ENCODE results near the gene C3orf20.

Gene C3orf20

DNA sequence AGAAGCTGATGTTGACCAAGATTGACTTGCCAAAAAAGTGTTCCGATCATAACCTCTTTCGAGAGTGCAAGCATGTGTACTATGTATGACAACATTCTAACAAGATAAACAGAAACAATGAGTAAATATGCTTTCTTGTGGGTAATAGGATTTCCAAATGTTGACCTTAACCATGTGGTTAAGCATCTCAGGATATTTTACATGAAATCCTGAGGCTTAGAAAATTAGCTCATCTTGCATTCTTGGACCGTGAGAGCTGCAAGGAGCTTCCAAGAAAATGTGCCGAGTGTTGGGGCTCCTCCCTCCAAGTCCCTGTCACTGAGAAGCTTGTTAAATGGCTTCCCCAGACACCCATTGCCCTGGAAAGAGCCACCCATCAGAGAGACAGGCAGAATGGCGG lies 50.1 kb downstream of the C3orf20 start:
- Histone ChIP-seq H3K27me3 (ENCODE audit: insufficient read depth, low read depth, severe bottlenecking) (peaks cover 20% of the 10 kb centered on the region), H3K27ac (no peak overlapping the region), H3K4me3 (ENCODE audit: low read depth, low read length) (no peak overlapping the region), H3K36me3 (no peaks in the 10 kb centered on the region), H3K9me3 (ENCODE audit: severe bottlenecking) (no peaks in the 10 kb centered on the region)
- DNase-seq, result no peak
- TF ChIP-seq, protein P1, sequence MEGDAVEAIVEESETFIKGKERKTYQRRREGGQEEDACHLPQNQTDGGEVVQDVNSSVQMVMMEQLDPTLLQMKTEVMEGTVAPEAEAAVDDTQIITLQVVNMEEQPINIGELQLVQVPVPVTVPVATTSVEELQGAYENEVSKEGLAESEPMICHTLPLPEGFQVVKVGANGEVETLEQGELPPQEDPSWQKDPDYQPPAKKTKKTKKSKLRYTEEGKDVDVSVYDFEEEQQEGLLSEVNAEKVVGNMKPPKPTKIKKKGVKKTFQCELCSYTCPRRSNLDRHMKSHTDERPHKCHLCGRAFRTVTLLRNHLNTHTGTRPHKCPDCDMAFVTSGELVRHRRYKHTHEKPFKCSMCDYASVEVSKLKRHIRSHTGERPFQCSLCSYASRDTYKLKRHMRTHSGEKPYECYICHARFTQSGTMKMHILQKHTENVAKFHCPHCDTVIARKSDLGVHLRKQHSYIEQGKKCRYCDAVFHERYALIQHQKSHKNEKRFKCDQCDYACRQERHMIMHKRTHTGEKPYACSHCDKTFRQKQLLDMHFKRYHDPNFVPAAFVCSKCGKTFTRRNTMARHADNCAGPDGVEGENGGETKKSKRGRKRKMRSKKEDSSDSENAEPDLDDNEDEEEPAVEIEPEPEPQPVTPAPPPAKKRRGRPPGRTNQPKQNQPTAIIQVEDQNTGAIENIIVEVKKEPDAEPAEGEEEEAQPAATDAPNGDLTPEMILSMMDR (IDR thresholded peaks at IDR 0.05; ENCODE audit: low read depth, low read length), result no peak

GRCh38 chr3:14725564-14726440 lies 50.9 kb downstream of the C3orf20 start:
- H3K9me3 ChIP-seq (ENCODE audit: severe bottlenecking), result no peaks in the 10 kb centered on the region
- no peak for DNase-seq
- TF ChIP-seq, protein P1 (IDR thresholded peaks at IDR 0.05; ENCODE audit: low read depth, low read length), result no peak

DNA sequence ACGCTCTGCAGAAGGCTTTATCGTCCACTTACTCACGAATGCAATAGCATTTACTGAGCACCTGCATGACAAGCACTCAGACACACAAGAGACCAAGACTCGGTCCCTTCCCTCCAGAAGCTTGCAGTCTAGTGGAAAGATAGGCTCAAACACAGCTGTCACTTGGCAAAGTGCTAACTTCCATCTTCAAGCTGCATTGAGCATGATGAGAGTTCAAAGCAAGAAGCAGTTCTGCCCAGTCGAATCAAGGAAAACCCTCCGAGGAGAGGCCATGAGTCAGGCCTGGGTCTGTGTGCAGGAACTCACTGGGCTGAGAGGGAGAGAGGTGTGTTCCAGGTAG lies 51.5 kb downstream of the C3orf20 start:
- Histone ChIP-seq H3K4me3 (ENCODE audit: low read depth, low read length) (no peak overlapping the region), H3K27me3 (ENCODE audit: insufficient read depth, low read depth, severe bottlenecking) (peaks cover 18% of the 10 kb centered on the region), H3K9me3 (ENCODE audit: severe bottlenecking) (no peaks in the 10 kb centered on the region), H3K27ac (no peak overlapping the region), H3K36me3 (no peaks in the 10 kb centered on the region)
- DNase-seq, result no peak
- TF ChIP-seq, protein P1 (IDR thresholded peaks at IDR 0.05; ENCODE audit: low read depth, low read length), result no peak

More at GRCh38 chr3:14725564-14726440, 50.9 kb downstream of the C3orf20 start:
- Histone ChIP-seq H3K27me3 (ENCODE audit: insufficient read depth, low read depth, severe bottlenecking) (peaks cover 13% of the 10 kb centered on the region), H3K36me3 (no peaks in the 10 kb centered on the region), H3K27ac (no peak overlapping the region), H3K4me3 (ENCODE audit: low read depth, low read length) (no peak overlapping the region)

GRCh38 chr3:14728113-14728512 lies 53.2 kb downstream of the C3orf20 start:
- TF ChIP-seq, protein P1 (IDR thresholded peaks at IDR 0.05; ENCODE audit: low read depth, low read length), result no peak
- no peak overlapping the region for H3K4me3 ChIP-seq (ENCODE audit: low read depth, low read length)
- DNase-seq, result no peak
- no peak overlapping the region for H3K27ac ChIP-seq
- H3K36me3 ChIP-seq, result no peaks in the 10 kb centered on the region
- no peaks in the 10 kb centered on the region for H3K9me3 ChIP-seq (ENCODE audit: severe bottlenecking)
- peaks cover 16% of the 10 kb centered on the region for H3K27me3 ChIP-seq (ENCODE audit: insufficient read depth, low read depth, severe bottlenecking)

DNA sequence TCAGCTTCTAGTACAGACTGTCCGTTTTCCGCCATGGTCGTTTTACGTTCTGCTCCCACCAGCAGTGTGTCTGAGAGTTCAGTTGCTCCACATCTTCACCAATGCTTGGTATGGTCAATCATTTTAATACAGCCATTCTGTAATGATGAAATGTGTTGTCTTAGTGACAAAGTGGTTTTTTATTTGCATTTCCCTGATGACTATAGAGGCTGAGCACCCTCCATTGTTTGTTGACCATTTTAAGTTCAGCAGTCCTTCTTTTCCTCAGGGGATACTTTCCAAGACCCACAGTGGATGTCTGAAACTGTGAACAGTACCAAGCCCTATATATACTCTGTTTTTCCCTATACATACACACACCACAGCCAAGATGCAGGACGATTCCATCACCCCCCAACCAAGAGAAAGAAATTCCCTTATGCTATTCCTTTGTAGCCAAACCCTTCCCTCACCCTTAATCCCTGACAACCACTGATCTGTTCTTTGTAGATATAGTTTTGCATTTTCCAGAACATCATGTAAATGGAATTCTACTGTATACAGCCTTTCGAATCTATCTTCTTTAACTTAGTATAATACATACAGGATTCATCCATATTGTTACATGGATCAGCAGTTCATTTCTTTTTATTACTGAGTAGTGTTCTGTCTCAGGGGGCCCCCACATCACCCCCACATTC lies 55.9 kb downstream of the C3orf20 start:
- Histone ChIP-seq H3K27ac (no peak overlapping the region), H3K27me3 (ENCODE audit: insufficient read depth, low read depth, severe bottlenecking) (peaks cover 20% of the 10 kb centered on the region), H3K9me3 (ENCODE audit: severe bottlenecking) (no peaks in the 10 kb centered on the region), H3K4me3 (ENCODE audit: low read depth, low read length) (no peak overlapping the region), H3K36me3 (no peaks in the 10 kb centered on the region)
- TF ChIP-seq, protein P1 (IDR thresholded peaks at IDR 0.05; ENCODE audit: low read depth, low read length), result no peak
- DNase-seq, result no peak
